Measurements from ENCODE around the gene SMARCA2. TPM values are rescaled to one million over a fixed set of nuclear protein-coding genes. Genes with fewer than 3 reads are reported as not detected.

SMARCA2 gene
- total RNA-seq, 2 donors from 2014 or later = 77.4 to 115 TPM

DNA sequence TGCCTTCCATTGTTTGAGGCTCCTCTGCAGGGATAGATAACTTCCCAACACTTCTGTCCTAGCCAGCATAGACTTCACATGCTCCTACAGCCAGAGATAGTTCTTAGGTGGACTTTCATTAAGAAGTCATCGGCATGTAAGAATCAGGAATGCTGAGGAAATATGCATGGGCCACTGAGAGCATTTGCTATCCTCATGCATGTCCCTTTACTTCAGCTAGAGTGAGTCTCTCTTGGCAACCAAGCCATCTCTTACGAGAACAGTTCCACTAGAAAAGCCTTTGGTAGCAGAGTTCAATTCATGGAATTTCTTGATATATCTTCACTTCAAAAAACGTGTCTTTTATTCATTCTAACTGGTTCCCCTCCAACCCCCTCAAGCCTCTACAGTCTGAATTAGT, 202.4 kb downstream of the SMARCA2 start:
- intact Hi-C loops (cut with DNase I) = no loop called here
- no peak for ATAC-seq
- DNase-seq = no peak

DNA sequence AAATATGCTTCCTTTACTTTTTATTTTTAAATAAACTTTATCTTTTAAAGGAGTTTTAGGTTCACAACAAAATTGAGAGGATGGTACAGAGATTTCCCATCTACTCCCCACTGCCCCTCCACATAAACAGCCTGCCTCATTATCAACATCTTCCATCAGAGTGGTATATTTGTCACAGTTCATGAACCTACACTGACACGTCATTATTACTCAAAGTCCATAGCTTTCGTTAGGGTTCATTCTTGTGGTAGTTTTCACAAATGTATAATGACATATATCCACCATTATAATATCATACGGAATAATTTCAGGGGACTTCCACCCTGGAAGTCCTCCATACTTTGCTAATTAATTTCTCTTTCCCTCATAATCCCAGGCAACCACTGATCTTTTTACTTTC, 204.9 kb downstream of the SMARCA2 start:
- ATAC-seq (no peak), DNase-seq (no peak)
- intact Hi-C loops (cut with DNase I) = no loop called here

GRCh38 chr9:2227144-2227867, 212.2 kb downstream of the SMARCA2 start:
- ATAC-seq (peak in 1 of 2 donors; percentile 88), DNase-seq (peak; percentile 28)
- intact Hi-C loops (cut with DNase I) = no loop called here

GRCh38 chr9:2228132-2228531, 213.0 kb downstream of the SMARCA2 start:
- no peak for ATAC-seq
- no peak for DNase-seq
- intact Hi-C loops (cut with DNase I) = no loop called here

- intact Hi-C loops (cut with DNase I) = no loop called here
Measured at GRCh38 chr9:2228641-2229040, 213.5 kb downstream of the SMARCA2 start.

DNA sequence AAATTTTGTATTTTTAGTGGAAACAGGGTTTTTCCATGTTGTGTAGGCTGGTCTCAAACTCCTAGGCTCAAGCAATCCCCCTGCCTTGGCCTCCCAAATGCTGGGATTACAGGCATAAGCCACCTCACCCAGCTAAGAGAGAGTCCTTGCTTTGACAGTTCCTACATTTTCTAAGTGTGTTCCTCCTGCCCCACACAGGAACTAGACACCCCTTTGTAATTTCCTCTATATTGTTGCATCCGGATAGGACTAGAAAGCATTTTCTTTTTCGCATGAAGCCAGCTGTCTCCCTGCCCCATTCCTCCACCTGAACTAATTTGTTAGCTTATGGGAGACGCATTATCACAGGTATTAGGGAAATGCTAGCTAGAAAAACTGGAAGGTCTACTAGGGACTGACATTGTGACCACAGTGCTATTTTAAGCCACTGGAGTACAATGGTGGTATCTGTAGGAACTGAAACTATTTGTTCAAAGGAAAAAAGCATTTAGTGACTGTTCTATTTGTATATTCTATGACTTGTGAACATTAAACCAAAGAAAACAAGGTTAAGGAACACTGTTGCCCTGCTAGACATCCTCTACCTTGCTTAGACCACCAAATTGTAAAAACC, 214.1 kb downstream of the SMARCA2 start:
- DNase-seq (no peak), ATAC-seq (no peak)
- intact Hi-C loops (cut with DNase I) = no loop called here

More at GRCh38 chr9:2228641-2229040, 213.5 kb downstream of the SMARCA2 start:
- no peak for ATAC-seq
- DNase-seq = no peak

DNA sequence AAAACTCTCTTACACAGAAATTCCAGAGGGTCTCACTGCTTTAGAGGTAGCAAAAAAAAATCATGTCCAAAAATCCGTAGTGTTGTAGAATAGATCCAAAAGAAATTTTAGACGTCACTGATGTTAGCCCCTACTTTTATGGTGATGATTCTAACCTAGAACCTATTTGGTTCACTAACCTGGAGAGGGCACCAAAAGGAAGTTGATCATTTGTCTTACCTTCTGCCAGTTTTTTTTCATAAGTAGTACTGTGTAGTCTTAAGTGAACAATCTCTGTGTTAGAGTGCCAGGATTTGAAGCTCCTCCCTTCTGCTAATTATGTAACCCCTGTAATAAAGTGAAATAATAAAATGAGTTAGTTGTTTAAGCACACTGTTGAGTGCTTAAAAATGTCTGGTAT, 215.2 kb downstream of the SMARCA2 start:
- ATAC-seq = no peak
- intact Hi-C loops (cut with DNase I) = no loop called here
- DNase-seq = no peak

DNA sequence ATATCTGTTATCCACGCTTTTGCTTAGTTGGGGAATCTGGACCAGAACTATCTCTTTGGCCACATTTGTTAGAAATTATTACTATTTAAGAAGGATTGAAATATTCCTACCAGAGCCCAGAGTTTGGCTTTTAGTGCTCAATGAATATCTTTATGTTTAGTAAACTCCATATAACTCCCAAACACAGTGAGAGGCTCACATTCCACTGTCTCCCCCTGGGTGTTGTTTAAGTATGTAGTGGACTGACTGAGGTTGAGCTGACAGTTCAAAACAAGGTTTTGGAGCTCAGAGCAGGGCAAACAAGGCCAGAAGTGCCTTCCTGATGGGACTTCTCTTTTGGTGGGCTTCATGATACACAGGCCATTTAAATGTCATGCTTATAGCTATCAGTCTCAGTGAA, 216.0 kb downstream of the SMARCA2 start:
- intact Hi-C loops (cut with DNase I) = no loop called here
- ATAC-seq (no peak), DNase-seq (no peak)

GRCh38 chr9:2231829-2232228, 216.7 kb downstream of the SMARCA2 start:
- intact Hi-C loops (cut with DNase I) = no loop called here
- ATAC-seq (peak in 1 of 2 donors; percentile 69), DNase-seq (peak; percentile 36)

DNA sequence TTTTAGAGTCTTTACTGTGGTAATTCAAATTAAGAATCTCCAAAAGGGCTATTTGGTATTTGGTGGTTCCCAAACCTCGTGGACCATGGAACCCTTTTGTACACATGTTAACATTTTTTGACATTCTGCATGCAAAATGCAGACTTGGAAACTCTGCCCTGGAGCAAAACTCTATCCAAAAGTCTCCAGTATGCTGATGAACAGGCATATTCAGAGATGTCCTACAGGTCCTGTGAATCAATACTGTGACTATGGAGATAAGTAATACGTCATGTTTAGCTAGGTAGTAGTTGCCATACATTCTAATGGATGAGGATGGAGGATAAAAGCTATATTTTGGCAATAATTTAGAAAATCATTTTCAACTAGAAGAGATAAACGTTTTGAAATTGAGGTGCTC, 218.1 kb downstream of the SMARCA2 start:
- ATAC-seq = no peak
- DNase-seq = no peak
- intact Hi-C loops (cut with DNase I) = no loop called here

- ATAC-seq (peak; percentile 38 to 56), DNase-seq (no peak)
- intact Hi-C loops (cut with DNase I) = no loop called here
Measured at GRCh38 chr9:2234371-2234893, 219.3 kb downstream of the SMARCA2 start.

DNA sequence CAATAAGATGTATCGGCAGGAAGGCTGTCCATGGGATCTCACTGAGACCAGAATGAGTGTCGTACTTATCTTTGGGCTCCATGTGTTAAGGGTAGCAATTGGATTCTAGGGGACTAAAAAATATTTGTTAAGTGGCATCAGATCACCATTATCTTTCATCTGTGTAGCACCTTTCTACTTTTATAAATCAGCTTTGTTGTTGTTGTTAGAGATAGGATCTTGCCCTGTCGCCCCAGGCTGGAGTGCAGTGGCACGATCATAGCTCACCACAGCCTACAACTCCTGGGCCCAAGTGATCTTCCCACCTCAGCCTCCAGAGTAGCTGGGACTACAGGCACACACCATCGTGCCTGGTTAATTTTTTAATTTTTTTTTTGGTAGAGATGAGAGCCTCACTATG, 220.5 kb downstream of the SMARCA2 start:
- intact Hi-C loops (cut with DNase I) = no loop called here
- DNase-seq (no peak), ATAC-seq (no peak)

- intact Hi-C loops (cut with DNase I) = no loop called here
- DNase-seq (no peak), ATAC-seq (no peak)
Measured at GRCh38 chr9:2236850-2237249, 221.7 kb downstream of the SMARCA2 start.

GRCh38 chr9:2241461-2241835, 226.3 kb downstream of the SMARCA2 start:
- DNase-seq (peak; percentile 44), ATAC-seq (peak; percentile 48 to 64)
- intact Hi-C loops (cut with DNase I) = loop anchor here in 1 of 2 donors (10.0 kb wide), 1 partner anchor 87 kb away; no protein-coding TSS in a partner anchor

- ATAC-seq (peak; percentile 93 to 97), DNase-seq (peak; percentile 80)
- intact Hi-C loops (cut with DNase I) = loop anchor here in 1 of 2 donors (10.0 kb wide), 1 partner anchor 87 kb away; no protein-coding TSS in a partner anchor
Measured at GRCh38 chr9:2241836-2242741, 226.9 kb downstream of the SMARCA2 start.

GRCh38 chr9:2242831-2243330, 227.7 kb downstream of the SMARCA2 start:
- ATAC-seq (peak in 1 of 2 donors; percentile 49), DNase-seq (no peak)

More at GRCh38 chr9:2242831-2243330, 227.7 kb downstream of the SMARCA2 start:
- intact Hi-C loops (cut with DNase I) = loop anchor here in 1 of 2 donors (10.0 kb wide), 1 partner anchor 88 kb away; no protein-coding TSS in a partner anchor
